NCI-H2196 (cell line): ENCODE results near the gene IGF2R.
A peak's percentile ranks its signal among the peaks of the same experiment; 100 is the strongest.
"Not testable (repeated sequence)": the region's sequence is repeated elsewhere in the genome, so short reads cannot be mapped to it uniquely, and the experiment has no call there.

ENCODE experiments used
- DNase-seq: peaks from one replicate; lab custom pipeline; 2025; ENCODE audit not compliant: unreplicated experiment; lab: John Stamatoyannopoulos, UW

The IGF2R gene, protein sequence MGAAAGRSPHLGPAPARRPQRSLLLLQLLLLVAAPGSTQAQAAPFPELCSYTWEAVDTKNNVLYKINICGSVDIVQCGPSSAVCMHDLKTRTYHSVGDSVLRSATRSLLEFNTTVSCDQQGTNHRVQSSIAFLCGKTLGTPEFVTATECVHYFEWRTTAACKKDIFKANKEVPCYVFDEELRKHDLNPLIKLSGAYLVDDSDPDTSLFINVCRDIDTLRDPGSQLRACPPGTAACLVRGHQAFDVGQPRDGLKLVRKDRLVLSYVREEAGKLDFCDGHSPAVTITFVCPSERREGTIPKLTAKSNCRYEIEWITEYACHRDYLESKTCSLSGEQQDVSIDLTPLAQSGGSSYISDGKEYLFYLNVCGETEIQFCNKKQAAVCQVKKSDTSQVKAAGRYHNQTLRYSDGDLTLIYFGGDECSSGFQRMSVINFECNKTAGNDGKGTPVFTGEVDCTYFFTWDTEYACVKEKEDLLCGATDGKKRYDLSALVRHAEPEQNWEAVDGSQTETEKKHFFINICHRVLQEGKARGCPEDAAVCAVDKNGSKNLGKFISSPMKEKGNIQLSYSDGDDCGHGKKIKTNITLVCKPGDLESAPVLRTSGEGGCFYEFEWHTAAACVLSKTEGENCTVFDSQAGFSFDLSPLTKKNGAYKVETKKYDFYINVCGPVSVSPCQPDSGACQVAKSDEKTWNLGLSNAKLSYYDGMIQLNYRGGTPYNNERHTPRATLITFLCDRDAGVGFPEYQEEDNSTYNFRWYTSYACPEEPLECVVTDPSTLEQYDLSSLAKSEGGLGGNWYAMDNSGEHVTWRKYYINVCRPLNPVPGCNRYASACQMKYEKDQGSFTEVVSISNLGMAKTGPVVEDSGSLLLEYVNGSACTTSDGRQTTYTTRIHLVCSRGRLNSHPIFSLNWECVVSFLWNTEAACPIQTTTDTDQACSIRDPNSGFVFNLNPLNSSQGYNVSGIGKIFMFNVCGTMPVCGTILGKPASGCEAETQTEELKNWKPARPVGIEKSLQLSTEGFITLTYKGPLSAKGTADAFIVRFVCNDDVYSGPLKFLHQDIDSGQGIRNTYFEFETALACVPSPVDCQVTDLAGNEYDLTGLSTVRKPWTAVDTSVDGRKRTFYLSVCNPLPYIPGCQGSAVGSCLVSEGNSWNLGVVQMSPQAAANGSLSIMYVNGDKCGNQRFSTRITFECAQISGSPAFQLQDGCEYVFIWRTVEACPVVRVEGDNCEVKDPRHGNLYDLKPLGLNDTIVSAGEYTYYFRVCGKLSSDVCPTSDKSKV (N-terminal part only)

DNA sequence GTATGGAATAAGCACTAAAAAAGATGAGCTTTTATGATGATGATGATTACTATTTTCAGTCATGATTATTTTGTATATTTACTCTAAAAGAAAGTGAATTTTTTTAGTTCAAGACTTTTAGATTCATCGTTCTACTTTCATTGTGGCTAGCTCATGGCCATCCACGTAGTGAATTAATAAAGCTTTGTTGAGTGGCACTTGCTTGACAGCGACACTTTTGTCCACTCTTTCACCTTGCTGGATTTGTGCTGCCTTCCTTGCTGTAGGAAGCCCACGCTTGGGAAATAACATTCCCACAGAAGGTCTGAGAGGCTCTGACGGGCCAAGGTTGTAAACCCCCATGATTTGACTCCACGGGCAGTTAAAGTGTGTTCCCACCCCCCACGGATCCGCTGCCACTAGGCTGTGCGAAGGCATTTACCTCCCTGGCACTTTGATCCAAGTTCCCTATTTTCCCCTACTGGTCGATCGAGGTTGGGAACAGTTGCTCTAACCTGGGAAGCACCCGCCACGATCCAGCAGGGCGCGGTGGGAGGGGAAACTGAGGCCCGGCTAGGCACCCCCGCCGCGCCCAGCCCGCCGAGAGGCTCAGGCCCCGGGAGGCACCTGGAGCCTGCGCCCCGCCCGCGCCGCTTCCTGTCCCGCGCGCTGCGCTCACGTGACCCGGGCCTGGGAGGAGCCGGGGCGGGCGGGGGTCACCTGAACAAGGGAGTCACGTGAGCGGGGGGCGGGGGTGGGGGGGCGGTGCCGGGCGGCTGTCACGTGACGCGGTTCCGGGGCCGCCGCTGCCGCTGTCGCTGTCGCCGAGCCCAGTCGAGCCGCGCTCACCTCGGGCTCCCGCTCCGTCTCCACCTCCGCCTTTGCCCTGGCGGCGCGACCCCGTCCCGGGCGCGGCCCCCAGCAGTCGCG is at the start of gene IGF2R:
Gene IGF2R (plus strand): TSS at position 788 of the 909 bp plus-strand sequence. CDS start 165 bp downstream, outside the sequence.
- DNase-seq: peak; percentile 83

GRCh38 chr6:159919800-159920199 is 49.1 kb upstream of the IGF2R start:
- DNase-seq: no peak

- DNase-seq: not testable (repeated sequence)
These were observed 44.7 kb upstream of the IGF2R start for GRCh38 chr6:159924150-159924549.

- DNase-seq: no peak
These were observed 42.2 kb upstream of the IGF2R start for GRCh38 chr6:159926542-159927203.

GRCh38 chr6:159929819-159930218 is 39.1 kb upstream of the IGF2R start:
- DNase-seq: peak; percentile 13

- DNase-seq: no peak
These were observed 37.8 kb upstream of the IGF2R start for GRCh38 chr6:159931112-159931511.

DNA sequence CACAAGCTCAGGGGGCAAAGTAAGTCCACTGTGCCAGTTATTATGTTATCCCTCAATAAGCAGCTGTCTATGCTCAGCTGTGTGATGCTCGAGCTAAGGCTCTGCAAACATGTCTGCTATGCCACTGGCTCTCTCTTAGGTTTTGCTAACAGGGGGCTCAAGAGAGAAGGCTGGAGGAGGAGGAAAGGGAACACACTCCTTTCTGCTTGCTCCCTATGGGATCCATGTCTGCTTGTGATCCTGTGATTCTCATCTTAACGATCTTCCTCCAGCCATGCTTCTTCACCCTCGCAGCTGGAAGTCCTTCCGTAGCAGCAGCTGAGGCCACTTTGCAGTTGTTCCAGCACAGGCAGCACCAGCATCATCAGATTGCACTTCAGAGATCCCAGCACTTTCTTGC is 37.0 kb upstream of the IGF2R start:
- no peak for DNase-seq

GRCh38 chr6:159933077-159933476 is 35.8 kb upstream of the IGF2R start:
- DNase-seq: no peak

DNA sequence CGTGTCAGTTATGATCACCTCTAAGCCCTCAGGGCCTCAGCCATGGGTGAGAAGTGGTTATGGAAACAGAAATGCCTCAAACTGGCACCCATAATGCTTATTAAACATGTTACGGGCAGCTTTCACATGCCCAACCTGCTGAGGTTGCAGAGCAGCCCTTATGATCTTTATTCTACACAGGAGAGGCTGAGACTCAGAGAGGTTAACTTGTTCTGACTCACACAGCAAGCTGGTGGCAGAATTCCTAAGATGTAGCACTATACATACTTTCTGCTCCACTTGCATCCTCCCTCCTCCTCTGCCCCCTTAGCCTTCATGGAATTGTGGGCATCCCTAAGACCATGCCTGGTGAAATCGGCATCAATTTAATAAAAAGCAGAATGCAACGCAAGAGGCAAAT is 34.7 kb upstream of the IGF2R start:
- DNase-seq: no peak

DNA sequence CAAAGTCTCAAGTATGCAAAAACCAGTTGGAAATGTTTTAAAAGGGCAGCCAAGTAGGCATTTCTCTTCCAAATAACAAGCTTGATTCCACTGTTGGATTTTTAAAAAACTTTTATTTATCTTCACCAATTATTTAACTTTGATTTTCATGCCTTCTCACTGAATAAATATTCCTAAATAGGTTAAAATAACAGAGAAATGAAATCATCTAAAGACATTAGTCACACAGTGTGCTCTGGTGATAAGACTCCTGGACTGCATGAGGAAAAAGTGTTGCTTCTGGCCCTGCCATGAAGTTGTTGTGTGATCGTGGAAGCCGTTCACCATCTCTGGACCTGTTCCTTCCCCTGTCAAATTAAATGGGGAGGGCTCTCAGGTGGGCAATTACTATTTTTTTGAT is 33.8 kb upstream of the IGF2R start:
- no peak for DNase-seq

GRCh38 chr6:159935633-159936032 is 33.2 kb upstream of the IGF2R start:
- DNase-seq: no peak

GRCh38 chr6:159939591-159940016 is 29.3 kb upstream of the IGF2R start:
- DNase-seq: no peak

GRCh38 chr6:159941286-159942113 is 27.4 kb upstream of the IGF2R start:
- DNase-seq: no peak

DNA sequence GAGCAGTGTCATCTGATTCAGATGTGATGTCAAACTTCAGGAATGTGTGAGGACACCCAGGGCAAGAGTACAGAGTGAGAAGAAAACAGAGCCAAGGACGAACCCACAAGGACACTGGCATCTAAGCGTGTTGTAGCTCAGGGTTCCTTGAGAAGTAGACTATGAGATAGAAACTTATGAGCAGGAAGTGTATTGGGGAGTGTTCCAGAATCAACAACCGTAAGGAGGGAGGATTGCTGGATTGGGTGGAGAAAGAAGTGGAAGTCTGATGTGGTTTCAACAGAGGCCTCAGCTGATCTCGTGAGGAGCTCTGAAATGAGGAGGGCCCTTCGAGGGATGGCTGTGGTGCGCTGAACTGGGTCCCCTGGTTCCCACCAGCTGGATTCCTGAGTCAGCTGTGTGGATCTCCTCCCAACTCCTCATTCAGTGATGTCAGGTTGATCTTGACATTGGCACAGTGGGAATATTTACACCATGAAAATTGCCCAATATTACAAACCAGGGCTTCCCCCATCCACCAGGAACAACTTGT is 25.7 kb upstream of the IGF2R start:
- DNase-seq: no peak

DNA sequence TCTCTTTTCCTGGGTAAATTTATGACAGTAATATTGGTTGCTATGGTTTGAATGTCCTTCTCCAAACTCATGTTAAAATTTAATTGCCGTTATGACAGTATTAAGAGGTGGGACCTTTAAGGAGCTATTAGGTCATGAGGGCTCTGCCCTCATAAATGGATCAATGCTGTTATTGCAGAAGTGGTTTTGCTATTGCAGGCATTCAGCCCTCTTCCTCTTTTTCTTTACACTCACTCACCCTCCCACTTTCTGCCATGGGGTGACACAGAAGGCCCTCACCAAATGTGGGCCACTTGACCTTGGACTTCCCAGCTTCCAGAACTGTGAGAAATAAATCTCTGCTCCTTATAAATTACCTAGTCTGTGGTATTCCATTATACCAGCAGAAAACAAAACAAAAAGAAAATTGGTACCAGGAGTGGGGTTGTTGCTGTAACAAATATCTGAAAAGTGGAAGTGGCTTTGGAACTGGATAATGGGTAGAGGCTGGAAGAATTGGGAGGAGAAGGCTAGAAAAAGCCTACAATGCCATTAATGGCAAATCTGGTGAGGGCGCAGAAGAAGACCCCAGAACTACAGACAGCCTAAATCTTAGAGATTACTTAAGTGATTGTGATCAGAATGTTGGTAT is 24.8 kb upstream of the IGF2R start:
- no peak for DNase-seq

DNA sequence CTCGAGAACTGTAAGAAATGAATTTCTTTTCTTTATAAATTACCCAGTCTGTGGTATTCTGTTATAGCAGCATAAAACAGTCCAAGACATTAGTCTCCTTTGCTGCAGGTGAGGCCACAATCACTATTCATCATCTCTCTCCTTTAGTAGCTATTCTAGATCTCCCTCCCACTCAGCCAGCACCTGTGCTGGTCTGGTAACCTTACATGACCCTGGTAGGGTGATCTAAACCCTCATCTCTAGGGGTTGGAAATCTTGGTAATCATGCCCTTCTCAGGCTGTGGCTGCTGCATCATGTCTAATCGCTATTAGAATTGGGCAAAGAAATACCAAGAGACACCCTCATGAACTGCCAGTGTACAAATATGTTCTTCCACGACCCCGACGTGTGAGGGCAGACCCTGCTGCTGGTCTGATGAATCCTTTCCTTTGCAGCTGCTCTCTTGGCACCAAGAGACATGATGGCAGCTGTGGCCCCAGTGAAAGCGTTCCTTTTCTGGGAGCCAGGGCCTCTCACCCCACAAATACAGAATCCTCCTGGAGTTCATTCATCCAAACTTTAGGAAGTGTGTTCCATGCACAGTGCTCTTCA is 23.0 kb upstream of the IGF2R start:
- no peak for DNase-seq

- no peak for DNase-seq
These were observed 22.0 kb upstream of the IGF2R start for GRCh38 chr6:159946912-159947311.

- DNase-seq: no peak
These were observed 20.7 kb upstream of the IGF2R start for GRCh38 chr6:159948199-159948598.
